WI38 (cell line): ENCODE data around the gene TRAIP.

Experiments
- H3K4me3 ChIP-seq: 2 replicates; pipeline ENCODE4 v1.5.1; 2011; ENCODE audit warnings: low read depth, mild to moderate bottlenecking, control low read depth, low read length
- TF ChIP-seq, protein P1 (sequence below): IDR thresholded peaks from 2 replicates; pipeline ENCODE4 v1.5.1; 2012; ENCODE audit warnings: low read depth, mild to moderate bottlenecking, control low read depth, low read length

Gene TRAIP

DNA sequence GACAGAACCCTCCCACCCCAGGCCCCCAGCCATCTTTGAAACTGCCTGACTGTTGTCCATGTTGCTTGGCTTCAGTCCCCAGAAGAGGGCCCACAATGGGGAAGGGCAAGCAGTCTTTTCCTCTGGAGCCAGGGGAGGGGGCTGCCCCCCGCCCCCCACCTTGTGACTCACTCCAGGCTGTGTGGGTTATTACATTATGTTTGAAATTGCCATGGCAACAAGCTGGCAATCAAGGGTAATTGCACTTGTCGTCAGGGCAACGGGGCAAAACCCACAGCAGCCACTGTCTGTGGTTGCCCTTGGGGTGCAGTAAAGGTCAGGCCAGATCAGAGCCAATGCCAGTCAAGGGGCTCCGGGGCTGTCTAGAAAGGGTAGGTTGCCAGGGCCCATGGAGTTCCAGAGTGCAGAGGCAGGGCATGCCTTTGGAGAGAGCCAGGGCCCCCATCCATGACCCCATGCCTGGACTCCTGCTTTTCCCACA is 16.5 kb upstream of the TRAIP start:
- TF ChIP-seq, protein P1, sequence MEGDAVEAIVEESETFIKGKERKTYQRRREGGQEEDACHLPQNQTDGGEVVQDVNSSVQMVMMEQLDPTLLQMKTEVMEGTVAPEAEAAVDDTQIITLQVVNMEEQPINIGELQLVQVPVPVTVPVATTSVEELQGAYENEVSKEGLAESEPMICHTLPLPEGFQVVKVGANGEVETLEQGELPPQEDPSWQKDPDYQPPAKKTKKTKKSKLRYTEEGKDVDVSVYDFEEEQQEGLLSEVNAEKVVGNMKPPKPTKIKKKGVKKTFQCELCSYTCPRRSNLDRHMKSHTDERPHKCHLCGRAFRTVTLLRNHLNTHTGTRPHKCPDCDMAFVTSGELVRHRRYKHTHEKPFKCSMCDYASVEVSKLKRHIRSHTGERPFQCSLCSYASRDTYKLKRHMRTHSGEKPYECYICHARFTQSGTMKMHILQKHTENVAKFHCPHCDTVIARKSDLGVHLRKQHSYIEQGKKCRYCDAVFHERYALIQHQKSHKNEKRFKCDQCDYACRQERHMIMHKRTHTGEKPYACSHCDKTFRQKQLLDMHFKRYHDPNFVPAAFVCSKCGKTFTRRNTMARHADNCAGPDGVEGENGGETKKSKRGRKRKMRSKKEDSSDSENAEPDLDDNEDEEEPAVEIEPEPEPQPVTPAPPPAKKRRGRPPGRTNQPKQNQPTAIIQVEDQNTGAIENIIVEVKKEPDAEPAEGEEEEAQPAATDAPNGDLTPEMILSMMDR, result no peak

DNA sequence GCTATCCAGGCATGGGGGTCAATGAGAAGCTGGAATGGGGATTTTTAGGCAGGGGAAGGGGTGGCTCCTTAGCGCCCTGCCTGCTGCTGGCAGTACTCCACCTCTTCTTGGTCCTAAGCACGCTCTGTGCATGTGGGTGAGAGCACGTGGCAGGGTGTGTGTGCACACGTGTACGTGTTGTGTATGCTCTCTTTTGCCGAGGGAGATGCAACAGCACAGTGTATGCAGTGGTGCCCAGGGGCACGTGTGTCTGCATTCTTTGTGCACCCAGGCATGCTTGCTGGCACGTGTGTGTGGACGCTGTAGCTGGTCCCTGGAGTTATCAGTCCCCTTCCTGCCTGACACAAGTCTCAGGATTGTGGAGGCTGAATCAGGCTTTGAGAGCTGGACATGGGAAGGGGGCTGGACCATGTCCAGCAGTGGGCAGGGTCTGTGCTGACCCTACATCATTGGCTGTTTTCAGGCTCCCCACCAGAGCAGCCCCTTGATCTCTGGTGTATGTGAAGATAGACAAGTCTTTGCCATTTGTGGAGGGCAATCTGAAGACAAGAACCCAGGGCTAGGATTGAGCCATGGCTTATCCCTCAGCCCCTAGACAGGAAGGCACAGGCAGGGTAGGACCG is 15.3 kb upstream of the TRAIP start:
- TF ChIP-seq, protein P1, result no peak

More for the DNA sequence above, 16.5 kb upstream of the TRAIP start:
- no peak overlapping the region for H3K4me3 ChIP-seq

DNA sequence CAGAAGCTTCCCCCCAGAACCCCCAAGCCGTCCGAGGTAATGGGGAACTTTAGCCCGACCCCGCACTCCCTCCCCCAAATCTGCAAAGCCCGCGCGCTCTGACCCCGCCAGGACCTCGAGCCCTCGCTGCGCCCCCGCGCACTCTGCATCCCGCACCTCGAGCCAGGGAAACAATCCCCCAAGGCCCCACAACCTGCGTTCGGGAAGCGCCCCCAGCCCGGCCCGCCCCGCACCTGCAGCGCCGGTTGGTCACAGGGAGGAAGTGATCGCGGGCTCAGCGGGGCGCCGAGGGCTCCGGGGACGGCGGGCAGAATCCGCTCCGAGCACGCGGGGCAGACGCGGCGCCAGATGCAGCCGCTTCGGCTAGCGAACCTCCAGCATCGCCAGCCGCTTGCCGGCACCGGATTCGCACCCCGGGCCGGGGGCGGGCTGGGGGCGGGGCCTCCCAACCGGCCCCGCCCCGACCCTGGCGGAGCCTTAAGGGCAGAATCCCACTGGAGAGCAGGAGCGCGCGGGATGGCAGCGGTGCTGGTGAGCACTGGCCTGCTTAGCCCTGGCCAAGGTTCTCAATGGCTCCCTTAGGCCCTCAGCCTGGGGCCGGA is 13.3 kb upstream of the TRAIP start, which contains the start of gene CAMKV:
Gene CAMKV, minus strand, starts transcription at position 382 of the 602 bp plus-strand sequence. CDS start 7,518 bp downstream, outside the sequence.
- TF ChIP-seq, protein P1, result no peak
- H3K4me3 ChIP-seq, result no peak within 1 kb of the TSS

More for the DNA sequence above, 15.3 kb upstream of the TRAIP start:
- no peak overlapping the region for H3K4me3 ChIP-seq

DNA sequence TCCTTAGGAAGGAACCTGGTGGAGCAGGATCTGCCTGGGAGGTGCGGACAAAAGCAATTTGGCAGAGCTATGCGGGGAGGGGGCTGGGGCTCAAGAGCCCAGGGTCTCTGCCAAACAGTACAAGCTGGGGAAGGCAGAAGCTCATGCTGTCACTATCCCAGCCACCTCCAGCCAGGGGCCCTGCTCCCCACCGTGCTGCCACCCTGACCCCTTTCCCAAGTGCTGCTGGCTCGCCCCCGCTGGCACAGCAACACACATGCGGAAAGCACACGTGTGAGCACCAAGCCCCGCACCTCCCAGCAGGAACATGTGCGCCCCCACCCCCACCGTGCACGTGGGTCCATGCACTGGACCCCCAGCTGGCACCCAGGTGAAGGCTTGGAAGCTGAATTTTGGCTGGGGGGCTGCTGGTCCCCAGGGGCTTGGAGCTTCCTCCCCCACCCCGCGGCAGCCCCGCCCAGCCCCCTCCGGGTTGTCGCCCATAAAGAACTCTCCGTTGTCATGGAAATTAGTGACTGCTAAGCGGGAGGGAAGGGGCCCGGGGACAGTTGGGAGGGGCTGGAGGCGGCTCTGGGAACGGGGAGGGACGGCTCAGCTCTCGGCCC is 12.6 kb upstream of the TRAIP start:
- TF ChIP-seq, protein P1, result no peak
- H3K4me3 ChIP-seq, result no peak overlapping the region

DNA sequence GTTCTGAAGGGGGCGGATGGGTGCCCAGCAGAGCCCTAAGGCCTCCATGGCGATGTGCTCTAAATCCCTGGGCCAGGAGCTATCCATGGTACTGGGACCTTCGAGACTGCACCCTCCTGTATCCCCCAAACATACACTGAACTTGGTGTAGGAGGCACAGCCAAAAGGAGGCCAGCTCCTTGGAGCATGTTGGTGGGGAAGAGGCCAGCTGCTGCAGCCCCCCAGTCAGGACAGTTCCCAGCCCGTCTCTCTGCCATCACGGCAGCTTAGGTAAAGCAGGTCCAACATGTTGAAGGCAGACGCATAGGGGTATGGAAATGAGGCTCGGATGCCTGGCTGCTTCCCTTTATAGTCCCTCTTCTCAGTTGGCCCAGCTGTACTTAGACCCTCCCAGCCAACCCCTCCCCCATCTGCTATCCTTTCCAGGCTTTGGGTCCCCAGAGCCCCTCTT is 11.5 kb upstream of the TRAIP start:
- H3K4me3 ChIP-seq, result no peak overlapping the region

DNA sequence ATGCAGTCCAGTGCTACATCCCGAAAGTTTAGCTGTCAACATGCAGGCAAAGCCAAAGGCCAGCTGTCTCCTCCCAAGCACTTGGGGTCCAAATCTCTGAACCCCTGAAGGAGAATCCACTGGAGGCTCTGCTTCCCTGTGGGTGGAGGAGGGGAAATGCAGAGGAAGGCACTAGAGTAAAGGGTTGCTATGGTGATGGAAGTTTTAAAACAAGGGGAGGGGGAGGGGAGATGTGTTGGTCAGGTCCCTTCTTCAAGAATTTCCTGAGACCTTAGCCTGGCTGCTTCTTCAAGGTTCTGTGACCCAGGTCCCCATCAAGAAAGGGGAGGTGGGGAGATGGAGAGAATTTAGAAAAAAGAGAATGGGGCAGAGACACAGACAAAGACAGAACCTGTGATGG is 11.0 kb upstream of the TRAIP start:
- no peak overlapping the region for H3K4me3 ChIP-seq
- TF ChIP-seq, protein P1, result no peak

More for the DNA sequence above, 11.5 kb upstream of the TRAIP start:
- TF ChIP-seq, protein P1, result no peak
